NCI-H146 (cell line): Measurements from ENCODE around the gene ESF1.
"Not testable (repeated sequence)": the region's sequence is repeated elsewhere in the genome, so short reads cannot be mapped to it uniquely, and the experiment has no call there.

Experiments
- DNase-seq: peaks from one replicate; lab custom pipeline; 2025; lab: John Stamatoyannopoulos, UW

The ESF1 gene

GRCh38 chr20:13788167-13788834 is 3.6 kb upstream of the ESF1 start:
- peak; percentile 44 for DNase-seq

DNA sequence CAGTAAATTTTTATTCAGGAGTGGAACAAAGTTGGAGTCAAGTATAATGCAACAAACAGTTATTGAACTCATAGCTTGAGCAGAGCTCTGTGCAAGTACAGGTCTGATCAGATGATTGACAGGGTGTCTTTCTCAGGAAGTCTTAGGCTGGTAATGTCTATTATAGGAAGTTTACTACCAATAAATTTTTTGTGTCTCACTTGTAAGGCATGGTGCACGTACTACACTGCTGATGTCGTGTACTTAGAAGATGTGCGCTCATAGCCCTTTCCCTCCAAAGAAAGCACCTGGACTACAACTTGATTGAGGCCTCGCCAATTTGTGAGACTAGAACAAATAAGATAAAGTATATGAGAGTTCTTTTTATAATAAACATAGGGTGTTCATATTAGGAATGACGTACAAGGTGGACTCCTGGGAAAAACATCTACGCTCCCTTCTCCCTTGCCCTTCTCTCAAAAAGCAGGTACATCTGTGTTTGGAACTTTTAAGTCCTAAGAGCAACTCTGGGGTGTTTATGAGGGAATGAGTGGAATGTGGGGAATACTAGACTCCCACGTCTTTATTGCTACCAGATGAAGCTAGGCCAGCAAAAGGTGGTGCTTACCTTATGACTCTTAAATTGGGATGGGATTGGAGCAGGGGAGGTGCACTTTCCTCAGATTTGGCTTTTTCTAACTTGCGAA is 1.6 kb upstream of the ESF1 start:
- no peak for DNase-seq

DNA sequence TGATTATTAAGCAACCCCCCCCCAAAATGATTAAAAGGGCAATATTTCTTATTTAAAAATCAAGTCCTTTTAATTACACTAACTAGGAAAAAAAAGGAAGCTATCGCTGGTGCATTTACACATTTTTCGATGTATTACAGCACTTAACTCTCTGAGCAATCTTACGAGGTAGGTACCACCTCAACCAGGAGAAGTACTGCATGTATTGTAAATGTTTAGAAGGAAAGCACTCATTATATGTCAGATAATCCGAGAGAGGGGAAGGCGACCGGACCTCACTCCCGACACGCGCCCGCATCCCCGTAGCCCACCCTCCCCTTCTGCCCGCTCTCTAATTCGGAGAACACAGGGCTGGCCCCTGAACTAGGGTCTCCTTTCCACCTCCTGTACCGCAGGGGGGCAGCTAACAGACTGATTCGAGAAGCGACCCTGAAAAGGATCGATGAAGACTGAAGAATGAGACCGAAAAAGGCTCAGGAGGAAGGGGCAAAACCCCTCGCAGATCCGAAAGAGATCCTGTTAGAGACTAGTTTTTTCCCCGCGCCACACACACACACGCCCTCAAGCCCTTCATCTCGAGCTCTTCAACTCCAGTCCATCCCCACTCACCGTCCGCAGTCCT is 337 bp downstream of the ESF1 start:
- no peak for DNase-seq

- DNase-seq = no peak
Observed at GRCh38 chr20:13783528-13783927, 1.2 kb downstream of the ESF1 start.

DNA sequence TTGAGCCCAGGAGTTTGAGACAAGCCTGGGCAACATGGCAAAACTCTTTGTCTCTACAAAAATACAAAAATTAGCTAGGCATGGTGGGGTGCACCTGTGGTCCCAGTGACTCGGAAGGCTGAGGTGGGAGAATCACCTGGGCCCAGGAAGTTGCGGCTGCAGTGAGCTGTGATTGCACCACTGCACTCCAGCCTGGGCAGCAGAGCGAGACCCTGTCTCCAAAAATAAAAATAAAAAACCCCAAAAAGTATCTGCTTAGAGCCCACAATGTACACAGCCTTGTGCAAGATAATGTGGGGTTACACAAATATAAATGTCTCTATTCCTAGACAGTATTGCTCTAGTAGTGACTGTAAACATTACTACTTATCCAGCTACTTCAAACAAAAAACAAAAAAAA is 5.9 kb downstream of the ESF1 start:
- no peak for DNase-seq

DNA sequence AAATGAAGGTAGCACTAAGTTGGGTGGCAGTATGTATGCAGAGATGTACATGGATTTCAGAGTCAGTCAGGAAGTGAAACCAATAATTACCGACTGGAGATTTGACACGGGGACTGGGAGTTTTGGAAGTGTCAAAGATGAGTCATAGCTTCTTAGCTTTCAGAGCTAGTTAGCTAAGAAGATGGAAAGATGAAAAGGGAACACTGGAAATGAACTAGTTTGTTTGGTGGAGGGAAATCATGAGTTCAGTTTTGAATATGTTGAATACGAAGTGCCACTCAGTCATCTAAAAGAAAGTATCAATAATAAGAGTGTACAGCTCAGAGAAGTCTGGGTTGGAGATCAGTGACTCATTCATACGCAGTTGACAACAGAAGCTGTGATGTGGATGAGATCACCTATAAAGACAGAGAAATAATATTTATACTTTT is 7.5 kb downstream of the ESF1 start:
- DNase-seq = no peak

GRCh38 chr20:13775867-13776266 is 8.9 kb downstream of the ESF1 start:
- DNase-seq = no peak

GRCh38 chr20:13772529-13772928 is 12.2 kb downstream of the ESF1 start:
- DNase-seq = no peak

- peak; percentile 39 for DNase-seq
Observed at GRCh38 chr20:13771853-13772453, 12.8 kb downstream of the ESF1 start.

GRCh38 chr20:13770141-13770540 is 14.6 kb downstream of the ESF1 start:
- DNase-seq = no peak

DNA sequence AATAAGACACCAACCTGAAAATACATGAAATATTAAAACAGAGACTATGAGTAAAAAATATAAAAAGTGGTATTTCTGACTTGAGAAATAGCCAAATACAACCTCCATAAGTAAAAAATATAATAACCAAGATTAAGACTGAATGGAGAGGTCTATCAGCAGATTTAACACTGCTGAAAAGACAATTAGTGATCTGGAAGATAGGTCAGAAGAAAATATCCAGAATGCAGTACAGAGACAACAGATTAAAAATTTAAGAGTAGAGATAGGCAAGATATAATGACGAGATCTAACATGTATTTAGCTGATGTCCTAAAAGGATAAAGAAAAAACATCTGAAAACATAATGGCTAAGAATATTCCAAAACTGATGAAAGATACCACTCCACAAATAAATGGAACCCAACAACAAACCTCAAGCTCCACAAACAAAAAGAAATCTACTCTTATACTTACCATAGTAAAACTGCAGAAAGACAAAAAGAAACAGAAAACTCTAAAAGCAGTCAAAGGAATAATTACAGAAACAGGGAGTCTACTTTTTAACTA is 18.8 kb downstream of the ESF1 start:
- DNase-seq = no peak

DNA sequence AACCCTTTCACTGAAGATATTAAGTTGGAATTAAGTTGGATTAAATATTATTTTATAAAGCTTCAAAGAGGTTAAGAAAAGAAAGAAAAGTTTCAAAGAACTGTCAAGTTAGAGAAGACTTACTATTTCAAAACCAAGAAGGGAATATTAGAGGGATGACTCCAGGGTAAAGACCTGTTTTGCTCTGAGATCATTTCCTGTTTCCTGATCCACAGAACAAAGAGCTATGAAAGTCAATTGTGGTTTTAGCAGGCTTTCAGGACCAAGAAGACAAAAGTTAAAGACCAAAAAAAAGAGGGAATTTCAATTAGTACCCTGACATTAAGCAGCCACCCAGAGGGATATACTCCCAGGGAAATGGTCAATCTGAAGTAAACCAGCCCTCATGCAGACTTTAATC is 19.4 kb downstream of the ESF1 start:
- no peak for DNase-seq

DNA sequence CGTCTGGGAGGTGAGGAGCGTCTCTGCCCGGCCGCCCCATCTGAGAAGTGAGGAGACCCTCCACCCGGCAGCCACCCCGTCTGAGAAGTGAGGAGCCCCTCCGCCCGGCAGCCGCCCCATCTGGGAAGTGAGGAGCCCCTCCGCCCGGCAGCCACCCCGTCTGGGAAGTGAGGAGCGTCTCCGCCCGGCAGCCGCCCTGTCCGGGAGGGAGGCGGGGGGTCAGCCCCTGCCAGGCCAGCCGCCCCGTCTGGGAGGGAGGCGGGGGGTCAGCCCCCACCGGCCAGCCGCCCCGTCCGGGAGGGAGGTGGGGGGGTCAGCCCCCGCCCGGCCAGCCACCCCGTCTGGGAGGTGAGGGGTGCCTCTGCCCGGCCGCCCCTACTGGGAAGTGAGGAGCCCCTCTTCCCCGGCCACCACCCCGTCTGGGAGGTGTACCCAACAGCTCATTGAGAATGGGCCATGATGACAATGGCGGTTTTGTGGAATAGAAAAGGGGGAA is 24.2 kb downstream of the ESF1 start:
- DNase-seq = not testable (repeated sequence)

DNA sequence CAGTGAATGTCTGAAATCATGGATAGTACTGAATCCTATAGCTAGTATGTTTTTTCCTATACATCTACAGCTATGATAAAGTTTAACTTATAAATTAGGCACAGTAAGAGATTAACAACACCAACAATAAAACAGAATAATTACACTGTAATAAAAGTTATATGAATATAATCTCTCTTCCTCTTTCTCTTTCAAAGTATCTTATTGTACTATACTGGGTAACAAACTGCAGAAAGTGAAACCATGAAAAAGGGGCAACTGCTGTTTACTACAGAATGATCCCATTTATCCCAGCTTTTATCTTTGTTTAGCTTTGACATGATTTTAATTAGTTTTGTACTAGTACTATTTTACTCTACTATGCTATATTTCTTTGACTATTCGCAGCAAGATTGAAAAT is 25.8 kb downstream of the ESF1 start:
- DNase-seq = no peak

DNA sequence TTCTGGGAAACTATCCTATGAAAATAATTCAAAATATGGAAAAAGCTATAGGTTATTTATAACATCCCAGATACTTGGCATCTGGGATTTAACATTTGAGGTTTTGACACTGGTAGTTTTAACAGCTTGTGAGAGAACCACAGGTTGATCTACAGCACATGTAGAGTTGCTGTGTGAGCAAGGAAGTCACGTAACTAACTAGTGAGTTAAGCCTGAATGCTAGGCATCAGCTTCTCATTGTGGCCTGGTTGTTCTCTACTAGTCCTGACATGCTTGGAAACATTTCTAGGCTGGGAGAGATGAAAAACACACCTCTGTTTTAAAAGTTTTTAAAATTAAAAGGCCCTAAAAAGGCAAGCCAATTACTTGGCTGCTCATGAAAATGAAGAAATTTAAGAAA is 28.2 kb downstream of the ESF1 start:
- DNase-seq = no peak

- no peak for DNase-seq
Observed at GRCh38 chr20:13755809-13756208, 28.9 kb downstream of the ESF1 start.

- no peak for DNase-seq
Observed at GRCh38 chr20:13753436-13754036, 31.2 kb downstream of the ESF1 start.

GRCh38 chr20:13749811-13750210 is 34.9 kb downstream of the ESF1 start:
- no peak for DNase-seq

- DNase-seq = no peak
Observed at GRCh38 chr20:13745784-13746183, 38.9 kb downstream of the ESF1 start.

- peak; percentile 3 for DNase-seq
Observed at GRCh38 chr20:13744352-13744751, 40.4 kb downstream of the ESF1 start.

- DNase-seq = no peak
Observed at GRCh38 chr20:13741879-13742278, 42.8 kb downstream of the ESF1 start.
